A673 (cell line): ENCODE measurements around the gene SELENOF. TPM values are rescaled to one million over a fixed set of nuclear protein-coding genes. Genes with fewer than 3 reads are reported as not detected.

Experiments used
- BruUV-seq: library from RNA; stranded (reverse); fragments of 400-500 nt; replicated peaks from 2 replicates; lab custom pipeline; 2021; lab: Mats Ljungman, UMichigan
- CTCF ChIA-PET: fragments of 300-600 bp; sonication (Branson Sonifier 250); formaldehyde crosslinking; loops from one replicate; lab custom pipeline; 2022; ENCODE audit warnings: antibody characterized with exemption; lab: Charles Lee
- POLR2A ChIA-PET: fragments of 300-600 bp; sonication (Branson Sonifier 250); formaldehyde crosslinking; loops from one replicate; lab custom pipeline; 2022; ENCODE audit warnings: antibody characterized with exemption; ENCODE audit not compliant: low non-redundant PET; lab: Charles Lee
- DNase-seq: peaks from one replicate; pipeline ENCODE4 v3.0.0-alpha.2; 2015; ENCODE audit warnings: low spot score
- H3K27ac ChIP-seq: fragments of 200-600 bp; sonication (generic); 2 replicates; pipeline ENCODE4 v1.5.1; 2016; ENCODE audit warnings: mixed run types, low read depth, mild to moderate bottlenecking, mixed read lengths, antibody characterized with exemption, low read length; ENCODE audit not compliant: poor library complexity, severe bottlenecking
- H3K27me3 ChIP-seq: fragments of 200-600 bp; sonication (generic); replicated peaks from 2 replicates; pipeline ENCODE4 v1.6.1; 2017; ENCODE audit warnings: mixed run types, low read depth, mild to moderate bottlenecking, mixed read lengths, antibody characterized with exemption, low read length; ENCODE audit not compliant: insufficient read depth, poor library complexity
- H3K36me3 ChIP-seq: fragments of 200-600 bp; sonication (generic); 2 replicates; pipeline ENCODE4 v1.6.1; 2016; ENCODE audit warnings: mixed run types, mild to moderate bottlenecking, mixed read lengths, antibody characterized with exemption, low read length; ENCODE audit not compliant: insufficient read depth, poor library complexity, severe bottlenecking
- H3K4me1 ChIP-seq: fragments of 200-600 bp; sonication (generic); 2 replicates; pipeline ENCODE4 v1.6.1; 2017; ENCODE audit warnings: mixed run types, mild to moderate bottlenecking, mixed read lengths, antibody characterized with exemption, low read length; ENCODE audit not compliant: insufficient read depth, poor library complexity, severe bottlenecking
- H3K4me3 ChIP-seq: fragments of 200-600 bp; sonication (generic); 2 replicates; pipeline ENCODE4 v1.5.1; 2016; ENCODE audit warnings: low read depth, mixed run types, mild to moderate bottlenecking, mixed read lengths, low read length; ENCODE audit not compliant: poor library complexity, severe bottlenecking
- H3K9me3 ChIP-seq: fragments of 200-600 bp; sonication (generic); 2 replicates; pipeline ENCODE4 v1.6.1; 2016; ENCODE audit warnings: mixed run types, low read depth, mild to moderate bottlenecking, mixed read lengths, antibody characterized with exemption, low read length; ENCODE audit not compliant: poor library complexity, severe bottlenecking
- CTCF ChIP-seq: fragments of 300-800, 200-600 bp; sonication (generic); conservative IDR thresholded peaks from 2 replicates; pipeline ENCODE4 v1.5.1; 2017; ENCODE audit warnings: low read depth, mild to moderate bottlenecking, antibody characterized with exemption, low read length, moderate library complexity, mixed read lengths
- EZH2 ChIP-seq: fragments of 200-600 bp; sonication (generic); IDR thresholded peaks from 2 replicates; pipeline ENCODE4 v1.6.1; 2017; ENCODE audit warnings: borderline replicate concordance, low read depth, mild to moderate bottlenecking, mixed read lengths, antibody characterized with exemption, low read length; ENCODE audit not compliant: poor library complexity, severe bottlenecking
- intact Hi-C: fragments of 100-400 bp; cut with micrococcal nuclease; formaldehyde crosslinking; loops from one replicate; pipeline ENCODE4 v1.10.0; 2022; ENCODE audit not compliant: unreplicated experiment
- total RNA-seq: library from RNA; stranded (reverse); gene quantifications from 2 replicates; pipeline ENCODE4 v1.2.3, GENCODE V29; 2021

The SELENOF gene
- total RNA-seq, 1 experiment from 2014 or later, result 214 TPM

DNA sequence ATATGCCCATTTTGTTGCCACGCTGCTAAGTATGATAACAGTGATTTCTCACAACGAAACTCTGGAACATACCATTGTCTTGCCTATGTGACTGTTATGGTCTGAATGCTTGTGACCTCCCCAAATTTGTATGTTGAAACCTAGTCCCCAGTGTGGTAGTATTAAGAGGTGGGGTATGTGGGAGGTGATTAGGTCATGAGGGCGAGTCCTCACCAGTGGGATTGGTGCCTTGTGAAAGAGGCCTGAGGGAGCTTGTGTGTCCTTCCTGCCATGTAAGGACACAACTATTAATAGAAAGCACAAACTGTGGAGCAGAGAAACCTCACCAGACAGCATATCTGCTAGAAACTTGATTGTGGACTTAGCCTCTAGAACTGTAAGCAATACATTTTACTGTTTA, 84.6 kb downstream of the SELENOF start:
- Histone ChIP-seq H3K4me3 (no peak overlapping the region), H3K9me3 (no peaks in the 10 kb centered on the region), H3K27ac (no peak overlapping the region), H3K27me3 (no peaks in the 10 kb centered on the region), H3K4me1 (no peaks in the 10 kb centered on the region), H3K36me3 (no peaks in the 10 kb centered on the region)
- no peak for TF ChIP-seq CTCF
- no peak for TF ChIP-seq EZH2
- CTCF ChIA-PET, result no interaction called here
- no peak for DNase-seq
- BruUV-seq, result no TSS peak
- intact Hi-C loops, result no loop called here
- POLR2A ChIA-PET, result no interaction called here

DNA sequence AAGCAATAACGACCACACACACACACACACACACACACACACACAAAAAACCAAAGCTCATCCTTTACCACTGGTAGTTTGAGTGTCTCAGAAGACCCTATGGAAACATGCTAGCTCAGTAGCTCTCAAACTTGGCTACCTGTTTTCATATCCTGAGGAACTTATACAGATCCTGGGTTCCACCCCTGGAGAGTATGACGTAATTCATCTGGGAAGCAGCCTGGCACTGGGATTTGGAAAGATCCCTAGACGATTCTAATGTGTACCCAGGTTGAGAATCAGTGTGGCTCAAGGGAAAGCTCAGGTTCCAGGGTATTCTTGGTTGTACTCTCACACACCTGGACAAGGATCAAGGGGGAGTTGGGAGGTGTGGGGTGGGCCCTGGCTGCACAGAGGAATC, 85.9 kb downstream of the SELENOF start:
- Histone ChIP-seq H3K9me3 (no peaks in the 10 kb centered on the region), H3K36me3 (no peaks in the 10 kb centered on the region), H3K4me1 (no peaks in the 10 kb centered on the region), H3K27me3 (no peaks in the 10 kb centered on the region), H3K4me3 (no peak overlapping the region), H3K27ac (no peak overlapping the region)
- DNase-seq, result no peak
- intact Hi-C loops, result no loop called here
- CTCF ChIA-PET, result no interaction called here
- BruUV-seq, result no TSS peak
- TF ChIP-seq CTCF (no peak), EZH2 (no peak)
- POLR2A ChIA-PET, result no interaction called here

DNA sequence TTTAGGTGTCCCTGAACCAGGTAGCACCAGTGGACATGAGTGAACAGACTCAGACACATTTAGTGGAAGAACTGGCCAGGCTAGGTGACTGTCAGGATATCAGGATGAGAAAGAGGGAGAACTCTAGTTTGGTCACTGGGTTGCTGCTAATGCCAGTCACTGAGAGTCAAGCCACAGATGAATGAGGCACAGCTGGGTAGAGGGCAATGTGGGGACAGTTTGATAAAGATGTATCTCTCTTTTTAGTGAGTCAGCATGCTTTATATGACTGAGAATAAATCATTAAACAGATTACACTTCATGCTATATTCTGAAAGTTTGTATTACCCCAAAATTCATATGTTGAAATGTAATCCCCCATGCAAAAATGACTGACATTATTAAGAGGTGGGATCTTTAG, 87.1 kb downstream of the SELENOF start:
- intact Hi-C loops, result no loop called here
- CTCF ChIA-PET, result no interaction called here
- DNase-seq, result no peak
- POLR2A ChIA-PET, result no interaction called here
- no TSS peak for BruUV-seq
- TF ChIP-seq EZH2, result no peak
- TF ChIP-seq CTCF, result no peak
- Histone ChIP-seq H3K27me3 (no peaks in the 10 kb centered on the region), H3K4me1 (no peaks in the 10 kb centered on the region), H3K36me3 (no peaks in the 10 kb centered on the region), H3K27ac (no peak overlapping the region), H3K9me3 (no peaks in the 10 kb centered on the region), H3K4me3 (no peak overlapping the region)
